HG03039 (cell line): ENCODE data around the gene SDF4.

Experiments
- ATAC-seq: cut with Tn5 transposase; IDR thresholded peaks from one replicate; pipeline ENCODE4 v1.9.1; 2021; ENCODE audit warnings: mild to moderate bottlenecking, moderate library complexity; ENCODE audit not compliant: unreplicated experiment

Gene SDF4

GRCh38 chr1:1242461-1243265 lies 10.9 kb upstream of the SDF4 start:
- ATAC-seq, result no peak

GRCh38 chr1:1241588-1242219 lies 9.9 kb upstream of the SDF4 start:
- ATAC-seq, result no peak

GRCh38 chr1:1240822-1241587 lies 9.2 kb upstream of the SDF4 start:
- ATAC-seq, result no peak

- ATAC-seq, result no peak
Observed at GRCh38 chr1:1240348-1240732, 8.5 kb upstream of the SDF4 start.

GRCh38 chr1:1239614-1240347 lies 8.0 kb upstream of the SDF4 start:
- no peak for ATAC-seq

GRCh38 chr1:1239227-1239613 lies 7.4 kb upstream of the SDF4 start:
- no peak for ATAC-seq

- no peak for ATAC-seq
Observed at GRCh38 chr1:1238702-1239178, 6.9 kb upstream of the SDF4 start.

- no peak for ATAC-seq
Observed at GRCh38 chr1:1237874-1238701, 6.3 kb upstream of the SDF4 start.

GRCh38 chr1:1236945-1237873 lies 5.4 kb upstream of the SDF4 start:
- ATAC-seq, result no peak

- ATAC-seq, result no peak
Observed at GRCh38 chr1:1236176-1236763, 4.5 kb upstream of the SDF4 start.

- ATAC-seq, result no peak
Observed at GRCh38 chr1:1235016-1235744, 3.4 kb upstream of the SDF4 start.

- ATAC-seq, result no peak
Observed at GRCh38 chr1:1234180-1234808, 2.5 kb upstream of the SDF4 start.

GRCh38 chr1:1233567-1233892 lies 1.7 kb upstream of the SDF4 start:
- no peak for ATAC-seq

- no peak for ATAC-seq
Observed at GRCh38 chr1:1232796-1233566, 1.2 kb upstream of the SDF4 start.

GRCh38 chr1:1232208-1232795 lies 501 bp upstream of the SDF4 start, which contains the start of gene B3GALT6:
TSS of gene B3GALT6 (plus strand) at chr1:1232237. CDS start at chr1:1232279, 42 bp downstream.
- peak; percentile 2 for ATAC-seq

GRCh38 chr1:1230656-1231399 lies 973 bp downstream of the SDF4 start:
- ATAC-seq, result no peak
